GM12878 (cell line): ENCODE results near the gene IARS2. TPM values are rescaled to one million over a fixed set of nuclear protein-coding genes. Genes with fewer than 3 reads are reported as not detected.
A peak's percentile ranks its signal among the peaks of the same experiment; 100 is the strongest.

ENCODE experiments used
- ATAC-seq: fragments of 200-7000 bp; cut with Tn5 transposase; 3 replicates; pipeline ENCODE4 v1.9.1; 2020; ENCODE audit warnings: mild to moderate bottlenecking, moderate library complexity
- BruUV-seq: library from RNA; stranded (reverse); fragments of 400-500 nt; replicated peaks from 2 replicates; lab custom pipeline; 2021; lab: Mats Ljungman, UMichigan
- CTCF ChIA-PET: fragments of 300-600 bp; sonication (Branson Sonifier 250); formaldehyde crosslinking; extraction: SDS; loops from one replicate; lab custom pipeline; 2021; ENCODE audit warnings: inconsistent platforms; lab: Yijun Ruan, JAX
- POLR2A ChIA-PET: fragments of 350-600 bp; formaldehyde crosslinking; extraction: SDS; loops from one replicate; lab custom pipeline; 2021; ENCODE audit warnings: inconsistent platforms; lab: Charles Lee
- RAD21 ChIA-PET: fragments of 300-600 bp; sonication (Branson Sonifier 250); formaldehyde crosslinking; loops from one replicate; lab custom pipeline; 2023; ENCODE audit warnings: antibody characterized with exemption; ENCODE audit not compliant: unreplicated experiment; lab: Charles Lee
- SMC1A ChIA-PET: fragments of 300-600 bp; sonication (Branson Sonifier 250); formaldehyde crosslinking; loops from one replicate; lab custom pipeline; 2023; ENCODE audit not compliant: unreplicated experiment, uncharacterized antibody; lab: Charles Lee
- DNase-seq: peaks from one replicate; pipeline ENCODE4 v3.0.0-alpha.2; 2011; ENCODE audit warnings: low read depth, low spot score
- FAIRE-seq: peaks from 3 replicates; lab custom pipeline; 2011; peaks lifted over from hg19 to GRCh38; lab: Jason Lieb, UNC
- H2AFZ ChIP-seq: 2 replicates; pipeline ENCODE4 v1.6.0; 2011; ENCODE audit warnings: low read depth, low read length, control low read depth; ENCODE audit not compliant: control insufficient read depth
- H3K27ac ChIP-seq: 2 replicates; pipeline ENCODE4 v1.5.1; 2011; ENCODE audit warnings: control low read depth; ENCODE audit not compliant: control insufficient read depth, insufficient read depth
- H3K27me3 ChIP-seq, 2 experiments: replicated peaks in 1 of 2; 2 replicates each; pipeline versions ENCODE4 v1.6.0 to v1.6.1; 2011; ENCODE audit warnings: low read length in 1 of 2; ENCODE audit not compliant: control insufficient read depth in 2 of 2, insufficient read depth in 2 of 2
- H3K36me3 ChIP-seq, 2 experiments: 2 replicates each; pipeline ENCODE4 v1.5.1; 2011; ENCODE audit warnings: low read length in 1 of 2; ENCODE audit not compliant: control insufficient read depth in 2 of 2, insufficient read depth in 2 of 2
- H3K4me1 ChIP-seq: 2 replicates; pipeline ENCODE4 v1.6.1; 2011; ENCODE audit warnings: mild to moderate bottlenecking, low read length, moderate library complexity, mixed read lengths; ENCODE audit not compliant: control insufficient read depth, insufficient read depth
- H3K4me2 ChIP-seq: 2 replicates; pipeline ENCODE4 v1.6.0; 2011; ENCODE audit warnings: control low read depth; ENCODE audit not compliant: control insufficient read depth, insufficient read depth
- H3K4me3 ChIP-seq: fragments of 200-600 bp; sonication (generic); 2 replicates; pipeline ENCODE4 v1.5.1; 2016
- H3K79me2 ChIP-seq: 2 replicates; pipeline ENCODE4 v1.6.0; 2011; ENCODE audit warnings: low read length; ENCODE audit not compliant: control insufficient read depth, insufficient read depth
- H3K9ac ChIP-seq: 2 replicates; pipeline ENCODE4 v1.8.0; 2011; ENCODE audit warnings: low read length, control low read depth, mixed read lengths; ENCODE audit not compliant: control insufficient read depth, insufficient read depth
- H3K9me3 ChIP-seq: replicated peaks from 3 replicates; pipeline ENCODE4 v1.5.1; 2011; ENCODE audit warnings: mild to moderate bottlenecking, low read length; ENCODE audit not compliant: control insufficient read depth, insufficient read depth
- H4K20me1 ChIP-seq: 2 replicates; pipeline ENCODE4 v1.6.0; 2011; ENCODE audit not compliant: control insufficient read depth, insufficient read depth
- KDM1A ChIP-seq: fragments of 200-600 bp; sonication (generic); IDR thresholded peaks from 2 replicates; pipeline ENCODE4 v1.6.1; 2016; ENCODE audit warnings: borderline replicate concordance
- RELB ChIP-seq: fragments of 450-650 bp; IDR thresholded peaks from 2 replicates; pipeline ENCODE4 v1.6.1; 2017; ENCODE audit warnings: low read depth, mild to moderate bottlenecking, moderate library complexity
- ZBTB11 ChIP-seq: fragments of 450-650 bp; formaldehyde crosslinking; IDR thresholded peaks from 2 replicates; pipeline ENCODE4 v1.5.0; 2022; ENCODE audit warnings: mild to moderate bottlenecking, missing genetic modification characterization
- WGBS: methylation state at CpG from one replicate; pipeline ENCODE4 v1.1.6; 2016; ENCODE audit warnings: low lambda C conversion rate; ENCODE audit not compliant: insufficient replicate concordance, insufficient coverage; ENCODE audit errors: missing lambda C conversion rate; 5-methylcytosine and 5-hydroxymethylcytosine counted together
- in situ Hi-C: fragments of 300-500 bp; cut with MboI; formaldehyde crosslinking; loops from 9 replicates; pipeline ENCODE4 v1.14.3; 2018; ENCODE audit warnings: mixed read lengths
- intact Hi-C: fragments of 100-400 bp; cut with micrococcal nuclease; formaldehyde crosslinking; loops from one replicate; pipeline ENCODE4 v1.14.2; 2022; ENCODE audit not compliant: unreplicated experiment
- polyA plus RNA-seq, 11 experiments: library from polyadenylated mRNA; depleted of rRNA in 4 of 11; unstranded in 6 of 11; stranded (reverse) in 5 of 11; fragments of >200 nt; fragmentation: Nextera tagmentation in 4 of 11; fragmentation: Illumina TruSeq in 1 of 11; extraction: Ambion mirVana in 4 of 11; extraction: Trizol in 1 of 11; gene quantifications; 1 replicate in 1 of 11; 2 replicates in 10 of 11; pipeline versions ENCODE4 v1.2.1 to v1.2.3, GENCODE V29; 2011 to 2016; ENCODE audit warnings: inconsistent platforms in 2 of 11, missing spikeins in 2 of 11, low read depth in 1 of 11
- total RNA-seq, 4 experiments: library from RNA; depleted of rRNA in 3 of 4; stranded (reverse); fragments of >200 nt in 3 of 4; fragmentation: Illumina TruSeq in 1 of 4; extraction: Trizol in 1 of 4; gene quantifications; 2 replicates each; pipeline versions ENCODE4 v1.2.1 to v1.2.3, GENCODE V29; 2013 to 2021

The IARS2 gene
- total and polyA plus RNA-seq, 10 of the 15 experiments (the other 5 are each of a cell fraction or from before 2014, with no cell fraction given): 23.7 to 100 (median 66.8) TPM

- no peak for TF ChIP-seq ZBTB11 (CRISPR knock-in tag)
Measured at GRCh38 chr1:220089650-220090556, 4.0 kb upstream of the IARS2 start, which contains the start of gene BPNT1 (continued).

- Histone ChIP-seq H3K9me3 (no peaks in the 10 kb centered on the region; the same call in 2 of the 3 replicates), H3K27me3 (no peaks in the 10 kb centered on the region), H3K9ac (no peak overlapping the region), H4K20me1 (no peaks in the 10 kb centered on the region), H3K27ac (no peak overlapping the region), H3K79me2 (peaks cover 28% of the 10 kb centered on the region), H3K4me2 (peak overlapping the region; percentile 14; the same call in 1 of the 2 replicates), H2AFZ (peak overlapping the region; percentile 1; the same call in 1 of the 2 replicates), H3K4me1 (peaks cover 9% of the 10 kb centered on the region; the same call in 1 of the 2 replicates), H3K4me3 (no peak overlapping the region), H3K36me3 (peaks cover 0 to 6% of the 10 kb centered on the region in 2 experiments; a peak in 2 of 4 replicates)
- in situ Hi-C loops: no loop called here
- WGBS: 100% methylated on average over 1 of the region's 1 CpG
- DNase-seq (no peak), ATAC-seq (no peak), FAIRE-seq (no peak)
- no peak for TF ChIP-seq KDM1A
- TF ChIP-seq RELB: no peak
- intact Hi-C loops: no loop called here
- ChIA-PET SMC1A (interaction anchor here (0.7 to 1.3 kb wide), 4 partner anchors 9 to 93 kb away, joined by 3 read pairs; no protein-coding TSS in a partner anchor), RAD21 (interaction anchor here (0.6 to 1.2 kb wide), 2 partner anchors 129 to 684 kb away, joined by 3 read pairs; no protein-coding TSS in a partner anchor), POLR2A (interaction anchor here (1.0 to 1.5 kb wide), 4 partner anchors 13 to 129 kb away, joined by 3 read pairs; no protein-coding TSS in a partner anchor), CTCF (interaction anchor here (0.7 to 1.6 kb wide), 3 partner anchors 18 to 126 kb away, joined by 3 to 4 read pairs (median 4); no protein-coding TSS in a partner anchor)
- no TSS peak for BruUV-seq
Measured at GRCh38 chr1:220092694-220093093, 1.2 kb upstream of the IARS2 start.
